HG02970 (cell line): ENCODE measurements around the gene FIP1L1.
"Not testable (repeated sequence)": the region's sequence is repeated elsewhere in the genome, so short reads cannot be mapped to it uniquely, and the experiment has no call there.

ENCODE experiments used
- ATAC-seq: cut with Tn5 transposase; IDR thresholded peaks from one replicate; pipeline ENCODE4 v1.9.1; 2021; ENCODE audit warnings: mild to moderate bottlenecking, moderate library complexity, moderate number of reproducible peaks; ENCODE audit not compliant: unreplicated experiment, low FRiP score

The FIP1L1 gene

DNA sequence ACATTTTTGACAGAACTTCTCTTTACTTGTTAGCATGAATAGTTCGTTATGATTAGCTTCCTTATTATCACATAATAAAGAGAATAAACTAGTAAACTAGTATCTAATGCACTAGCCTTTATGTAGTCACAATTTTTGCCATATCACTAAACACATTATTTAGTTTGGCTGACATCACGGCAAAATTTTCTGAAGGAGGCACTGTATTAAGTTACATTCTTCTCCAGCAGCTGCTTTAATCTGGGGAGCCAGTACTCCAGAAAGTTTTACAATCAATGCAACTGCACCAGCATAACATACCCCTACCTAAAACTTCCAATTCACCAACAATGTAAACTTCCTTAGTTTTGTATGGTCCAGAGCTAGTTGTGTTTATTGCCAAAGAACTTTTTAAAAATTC, 87.8 kb downstream of the FIP1L1 start:
- no peak for ATAC-seq

DNA sequence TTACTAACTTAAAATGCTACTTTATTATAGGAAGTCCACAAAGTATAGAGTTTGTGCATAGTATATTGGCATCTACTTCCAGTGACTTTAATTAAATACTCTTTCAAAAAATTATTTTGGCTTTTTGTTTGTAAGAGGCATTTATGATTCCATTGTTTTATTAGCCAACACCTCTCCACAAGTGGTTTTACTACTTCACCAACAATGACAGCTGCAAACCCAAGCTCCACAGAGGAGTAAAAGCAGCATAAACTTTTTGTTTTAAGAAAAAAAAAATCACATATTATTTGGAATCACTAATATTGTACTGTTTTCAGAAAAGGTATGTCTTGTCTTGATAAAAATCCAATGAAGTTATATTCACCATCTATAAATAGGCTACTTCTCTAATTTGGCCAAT, 88.5 kb downstream of the FIP1L1 start:
- ATAC-seq = no peak

DNA sequence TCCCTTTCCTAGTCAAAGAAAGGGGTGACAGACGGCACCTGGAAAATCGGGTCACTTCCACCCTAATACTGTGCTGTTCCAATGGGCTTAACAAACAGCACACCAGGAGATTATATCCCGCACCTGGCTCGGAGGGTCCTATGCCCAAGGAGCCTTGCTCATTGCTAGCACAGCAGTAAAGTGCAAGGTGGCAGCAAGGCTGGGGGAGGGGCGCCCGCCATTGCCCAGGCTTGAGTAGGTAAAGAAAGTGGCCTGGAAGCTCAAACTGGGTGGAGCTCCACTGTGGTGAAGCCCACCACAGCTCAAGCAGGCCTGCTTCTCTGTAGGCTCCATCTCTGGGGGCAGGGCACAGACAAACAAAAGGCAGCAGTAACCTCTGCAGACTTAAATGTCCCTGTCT, 89.1 kb downstream of the FIP1L1 start:
- ATAC-seq = not testable (repeated sequence)

DNA sequence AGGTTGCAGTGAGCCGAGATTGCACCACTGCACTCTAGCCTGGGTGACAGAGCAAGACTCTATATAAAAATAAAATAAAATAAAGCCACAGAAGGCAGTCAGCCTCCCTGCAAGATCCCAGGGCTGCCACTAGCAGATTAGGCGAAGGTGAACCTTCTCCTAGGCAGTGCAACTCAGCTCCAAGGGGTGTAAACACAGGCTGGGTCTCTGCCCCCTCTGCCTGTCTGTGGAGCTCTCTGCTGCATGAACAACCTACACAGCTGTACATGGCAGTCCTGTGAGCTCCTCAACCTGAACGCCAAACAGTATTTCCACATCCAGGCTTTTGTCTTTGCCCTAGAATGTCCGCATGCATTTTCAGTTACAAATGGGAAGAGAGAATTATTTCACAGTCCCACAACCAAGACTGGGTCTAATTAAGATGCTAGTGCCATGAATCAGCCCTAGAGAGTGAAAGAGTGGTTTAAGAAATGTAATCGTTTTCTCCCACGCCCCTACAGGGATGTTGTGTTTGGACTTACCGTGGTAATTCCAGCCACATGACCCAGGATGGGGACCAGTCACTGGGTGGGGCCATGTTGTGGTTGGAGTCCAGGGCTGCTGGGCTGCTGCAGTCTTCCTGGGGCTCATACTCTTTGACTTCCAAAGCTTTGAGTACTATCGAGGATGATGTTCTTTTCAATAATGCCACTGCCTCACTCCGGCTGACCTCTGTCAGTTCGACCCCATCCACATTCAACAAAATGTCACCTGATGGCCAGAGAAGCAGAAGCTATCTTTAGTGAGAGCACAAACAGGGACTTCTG, 99.0 kb downstream of the FIP1L1 start:
- no peak for ATAC-seq

DNA sequence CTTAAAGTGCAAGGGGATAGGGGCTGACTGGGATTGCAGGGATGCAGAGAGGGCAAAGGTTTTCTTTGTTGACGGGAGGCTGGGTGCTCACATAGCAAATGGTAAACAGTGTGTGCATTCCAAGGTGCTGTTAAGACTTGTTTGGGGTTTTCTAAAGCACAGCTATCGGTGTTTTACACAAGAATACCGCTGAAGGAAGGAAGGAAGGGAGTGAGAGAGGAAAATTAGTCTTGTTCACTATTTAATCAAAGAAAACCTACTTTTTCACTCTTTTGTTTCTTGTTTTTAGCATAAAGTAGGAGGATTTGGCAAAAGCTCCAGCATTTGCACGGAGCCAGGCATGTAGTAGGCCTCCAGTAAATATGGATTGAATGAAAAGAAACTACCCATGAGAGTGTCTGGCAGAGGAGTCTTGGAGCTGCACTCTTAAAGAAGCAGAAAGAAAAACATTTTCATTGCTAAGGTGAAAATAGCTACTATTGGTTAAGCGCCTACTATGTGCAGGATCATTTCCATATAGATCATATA, 99.7 kb downstream of the FIP1L1 start:
- ATAC-seq = no peak

- ATAC-seq = no peak
Measured at GRCh38 chr4:53477636-53478035, 100.2 kb downstream of the FIP1L1 start.

DNA sequence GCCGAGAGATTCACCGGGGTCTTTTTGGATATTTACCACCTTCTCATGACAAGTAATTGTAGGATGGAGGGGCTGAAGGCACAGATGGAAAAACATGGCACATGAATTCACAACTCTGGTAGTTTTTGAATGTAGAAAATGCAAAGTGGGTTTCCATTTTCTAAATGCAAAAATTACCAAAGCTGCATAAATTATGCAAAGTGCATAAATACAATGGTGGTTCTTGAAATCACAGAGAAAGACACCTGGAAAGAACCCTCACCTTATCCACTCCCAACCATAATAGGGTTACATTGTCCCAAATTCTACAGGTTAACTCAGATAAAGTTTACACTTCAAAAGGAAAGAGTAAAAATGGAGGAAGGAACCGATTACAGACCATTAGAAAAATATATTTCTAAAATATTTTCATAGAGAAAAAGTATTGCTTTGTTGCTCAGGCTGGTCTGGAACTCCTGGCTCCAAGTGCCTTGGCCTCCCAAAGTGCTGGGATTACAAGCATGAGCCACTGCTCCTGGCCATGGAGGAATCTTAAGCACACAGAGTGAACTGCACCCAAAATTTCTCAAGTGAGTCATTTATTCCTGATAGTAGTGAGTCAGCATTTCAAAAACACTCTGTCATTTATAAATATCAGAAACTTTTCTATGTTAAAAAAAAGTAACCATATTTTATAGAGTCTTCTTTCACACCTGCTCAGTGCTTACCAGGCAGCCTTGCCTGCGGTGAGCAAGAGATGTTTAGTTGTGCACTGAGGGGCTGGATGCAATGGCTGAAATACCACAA, 101.4 kb downstream of the FIP1L1 start:
- no peak for ATAC-seq

DNA sequence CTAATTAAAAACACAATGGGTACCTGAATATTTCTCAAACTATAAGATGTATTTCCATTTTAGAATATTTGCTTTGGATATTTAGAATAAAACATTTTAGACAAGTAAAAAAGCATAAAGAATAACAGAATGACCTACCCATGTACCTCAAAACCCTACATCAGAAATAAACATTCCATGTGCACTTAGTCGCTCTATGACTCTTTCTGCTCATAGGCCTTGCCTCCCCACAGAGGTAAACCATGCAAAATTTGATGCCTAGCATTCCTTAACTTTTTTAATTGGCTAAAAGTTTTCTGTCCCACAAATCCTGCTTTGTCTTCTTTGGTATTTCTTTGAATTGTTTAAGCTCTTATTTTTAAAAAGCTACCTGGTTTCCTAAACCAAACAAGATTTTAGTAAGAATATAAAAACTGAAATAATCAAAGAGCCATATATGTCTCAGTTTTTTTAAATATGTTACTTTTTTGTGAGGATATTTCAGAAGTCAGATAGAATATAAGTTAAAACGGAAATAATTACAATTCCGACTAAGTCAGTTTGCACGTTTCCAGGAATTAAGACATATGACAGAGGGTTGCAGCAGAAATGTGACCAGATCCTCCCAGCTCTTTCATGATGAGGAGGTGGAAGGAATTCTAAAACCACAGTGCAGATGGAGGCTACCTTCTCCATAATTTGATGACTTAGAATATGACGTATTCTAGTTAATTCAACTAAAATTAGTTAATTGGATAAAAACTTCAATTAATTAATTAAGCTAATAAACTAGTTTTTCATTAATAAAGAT, 102.5 kb downstream of the FIP1L1 start:
- no peak for ATAC-seq

- ATAC-seq = no peak
Measured at GRCh38 chr4:53480909-53481308, 103.5 kb downstream of the FIP1L1 start.

DNA sequence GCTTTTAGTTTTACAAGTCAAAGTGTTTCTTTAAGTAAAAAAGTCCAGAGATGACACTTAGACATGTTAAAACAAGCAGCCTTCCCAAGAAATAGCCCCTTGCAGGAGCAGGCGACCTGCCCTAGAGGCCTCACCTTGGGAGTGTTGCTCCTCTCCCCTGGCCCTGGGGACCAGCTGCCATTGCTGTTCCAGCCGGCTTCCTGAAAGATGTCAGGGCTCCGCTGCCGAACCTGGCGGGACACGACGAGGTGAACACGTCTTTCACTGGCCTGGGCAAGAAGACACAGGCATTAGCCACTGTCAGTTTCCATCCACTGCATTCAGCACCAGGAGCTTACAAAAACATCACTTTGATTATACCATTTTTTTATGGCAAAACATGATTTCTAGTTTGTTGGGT, 104.1 kb downstream of the FIP1L1 start:
- no peak for ATAC-seq

- ATAC-seq = no peak
Measured at GRCh38 chr4:53483250-53483649, 105.8 kb downstream of the FIP1L1 start.

DNA sequence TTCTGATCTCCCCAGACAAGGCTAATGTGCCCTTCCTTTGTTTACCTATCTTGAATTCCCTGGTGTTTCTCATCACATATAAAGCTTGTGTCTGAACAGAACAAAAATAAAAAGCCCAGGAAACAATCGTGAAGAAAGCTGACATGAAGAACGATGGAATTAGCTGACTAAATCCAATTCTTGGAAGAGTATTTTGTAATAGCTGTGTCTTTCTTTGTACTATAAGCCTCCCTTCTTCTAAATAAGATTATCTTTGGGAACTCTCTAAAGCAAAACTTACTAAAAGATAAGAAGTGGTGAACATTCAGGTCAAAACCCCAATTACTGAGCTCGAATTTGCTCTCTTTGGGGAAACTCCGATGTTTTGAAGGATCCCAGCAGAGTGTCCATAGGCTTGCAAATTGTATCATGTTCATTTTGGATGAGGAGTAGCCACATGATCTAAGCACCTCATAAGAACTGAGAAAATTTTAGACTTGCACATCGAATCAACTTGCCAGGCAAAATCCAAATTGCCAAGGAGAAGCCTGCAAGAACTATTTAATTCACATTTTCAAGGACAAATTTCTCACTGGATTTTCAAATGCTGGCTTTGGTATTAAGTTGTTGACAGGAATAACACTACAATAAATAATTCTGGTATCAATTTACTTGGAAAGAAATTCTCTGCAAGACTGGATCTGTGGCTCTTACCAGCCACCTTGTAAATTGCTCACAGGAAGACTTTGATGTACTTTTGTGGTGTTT, 107.6 kb downstream of the FIP1L1 start:
- no peak for ATAC-seq

- no peak for ATAC-seq
Measured at GRCh38 chr4:53485658-53486040, 108.2 kb downstream of the FIP1L1 start.

DNA sequence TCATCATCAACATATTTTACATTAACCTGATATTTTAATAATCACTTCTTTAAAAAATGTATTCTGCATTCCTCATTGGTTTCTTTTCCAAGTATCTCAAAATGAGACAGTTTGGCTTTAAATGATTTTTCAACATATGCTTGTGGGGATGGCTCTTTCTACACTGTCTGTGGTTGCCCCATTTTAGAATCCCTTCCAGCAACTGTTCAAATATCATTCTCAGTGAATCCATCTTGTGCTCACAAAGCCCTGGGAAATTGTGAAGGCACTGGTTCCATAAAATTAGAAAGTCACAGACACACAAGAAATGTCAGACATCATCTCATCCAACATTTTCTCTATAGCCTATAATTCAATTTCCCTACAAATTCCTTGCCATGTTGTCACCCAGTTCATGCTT, 110.3 kb downstream of the FIP1L1 start:
- ATAC-seq = no peak

DNA sequence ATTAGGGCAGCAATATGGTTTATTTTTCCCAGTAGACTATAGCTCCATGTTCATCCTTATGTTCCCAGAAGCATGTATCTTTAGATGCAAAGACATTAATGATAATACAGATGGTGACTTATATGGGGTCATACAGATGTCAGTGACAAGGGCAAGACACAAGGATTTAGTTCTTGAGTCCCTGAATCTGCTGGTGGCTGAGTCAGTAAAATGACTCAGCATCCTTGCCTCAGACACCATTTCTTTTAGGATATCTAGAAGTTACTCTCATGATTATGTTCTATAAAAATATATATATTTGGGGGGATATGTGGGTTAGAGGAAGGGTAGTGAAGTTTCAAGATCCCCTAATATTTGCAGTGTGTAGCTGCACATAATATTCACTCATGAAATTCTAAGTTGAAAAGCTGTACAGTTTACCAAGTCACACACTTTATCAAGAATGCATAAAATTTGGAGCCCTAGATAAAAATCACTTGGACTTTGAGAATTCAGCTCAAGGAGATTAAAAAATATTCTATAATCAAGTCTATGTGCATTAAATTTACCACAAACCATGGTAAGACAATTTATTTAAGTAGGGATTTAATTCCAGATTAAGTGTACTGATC, 111.9 kb downstream of the FIP1L1 start:
- ATAC-seq = no peak

- no peak for ATAC-seq
Measured at GRCh38 chr4:53490161-53490956, 112.9 kb downstream of the FIP1L1 start.

DNA sequence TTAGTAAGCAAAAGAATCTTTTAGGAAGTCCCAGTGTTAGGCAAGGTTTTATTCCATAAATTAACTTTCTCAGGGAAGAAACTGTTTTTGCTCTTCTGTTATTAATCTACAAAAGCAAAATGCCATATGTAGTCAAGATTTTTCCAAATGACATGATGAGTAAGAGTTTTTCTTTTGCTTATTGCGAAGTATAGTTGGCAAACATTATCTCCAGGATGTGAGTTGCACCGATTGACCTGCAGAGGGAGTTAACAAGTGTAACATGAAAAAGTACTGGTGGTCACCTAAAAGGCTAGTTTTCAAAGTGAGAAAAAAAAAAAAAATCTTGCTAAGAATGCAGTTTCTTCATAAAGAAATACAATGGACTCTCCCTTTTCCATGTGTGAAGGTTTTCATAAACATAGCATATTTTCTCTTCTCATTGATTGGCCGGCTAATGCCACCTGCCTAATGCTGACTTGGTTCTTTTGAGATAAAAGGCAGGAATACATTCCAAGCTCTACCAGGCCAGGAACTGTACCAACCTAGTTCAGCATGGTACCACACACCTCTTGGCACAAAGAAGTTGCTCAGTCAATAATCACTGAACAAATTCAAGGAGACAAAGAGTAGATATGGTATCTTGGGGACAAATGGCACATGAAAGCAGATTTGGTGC, 113.7 kb downstream of the FIP1L1 start:
- ATAC-seq = no peak

DNA sequence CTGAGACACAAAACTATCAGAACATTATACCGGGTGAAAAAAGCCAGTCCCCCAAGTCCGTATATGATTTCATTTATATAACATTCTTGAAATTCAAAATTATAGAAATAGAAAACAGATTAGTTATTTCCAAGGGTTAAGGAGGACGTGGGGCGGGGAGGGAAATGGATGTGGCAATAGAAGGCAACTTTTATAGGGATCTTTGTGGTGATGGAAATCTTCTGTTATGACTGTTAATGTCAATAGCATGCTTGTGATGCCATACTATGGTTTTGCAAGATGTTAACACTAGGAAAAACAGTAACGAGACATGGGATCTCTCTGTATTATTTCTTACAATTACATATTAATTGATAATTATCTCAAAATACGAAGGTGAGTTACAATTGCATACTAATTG, 117.4 kb downstream of the FIP1L1 start:
- ATAC-seq = no peak
